Neuronal stem cell (in vitro differentiated cells): ENCODE results near the gene HELZ2.

Experiments used
- DNase-seq: peaks from one replicate; pipeline ENCODE4 v3.0.0-alpha.2; 2013; ENCODE audit warnings: low spot score
- H2AFZ ChIP-seq: one replicate; pipeline ENCODE4 v1.6.1; 2013; ENCODE audit warnings: mild to moderate bottlenecking, low read length, inconsistent platforms
- H2AK5ac ChIP-seq: 2 replicates; pipeline ENCODE4 v1.6.1; 2013; ENCODE audit warnings: low read depth, mild to moderate bottlenecking, inconsistent platforms, low read length, moderate library complexity, mixed read lengths
- H2BK120ac ChIP-seq: 2 replicates; pipeline ENCODE4 v1.6.1; 2013; ENCODE audit warnings: low read depth, mild to moderate bottlenecking, inconsistent platforms, low read length, moderate library complexity, mixed read lengths
- H2BK12ac ChIP-seq: one replicate; pipeline ENCODE4 v1.6.1; 2013; ENCODE audit warnings: low read length, inconsistent platforms
- H2BK15ac ChIP-seq: 2 replicates; pipeline ENCODE4 v1.6.1; 2013; ENCODE audit warnings: mild to moderate bottlenecking, low read length, inconsistent platforms, mixed read lengths
- H2BK5ac ChIP-seq: one replicate; pipeline ENCODE4 v1.6.1; 2013; ENCODE audit warnings: inconsistent platforms, mild to moderate bottlenecking, low read length, moderate library complexity
- H3K14ac ChIP-seq: one replicate; pipeline ENCODE4 v1.6.1; 2013; ENCODE audit warnings: low read length, inconsistent platforms
- H3K18ac ChIP-seq: 2 replicates; pipeline ENCODE4 v1.6.1; 2013; ENCODE audit warnings: low read length, inconsistent platforms
- H3K23ac ChIP-seq: 2 replicates; pipeline ENCODE4 v1.6.1; 2013; ENCODE audit warnings: low read depth, mild to moderate bottlenecking, mixed read lengths, low read length, inconsistent platforms; ENCODE audit not compliant: poor library complexity
- H3K27ac ChIP-seq: replicated peaks from 3 replicates; pipeline ENCODE4 v1.5.1; 2013; ENCODE audit warnings: low read length, inconsistent platforms
- H3K27me3 ChIP-seq, 3 experiments: 2 replicates each; pipeline ENCODE4 v1.6.1; 2013; ENCODE audit warnings: low read length in 3 of 3, mild to moderate bottlenecking in 2 of 3, inconsistent platforms in 1 of 3, low read depth in 1 of 3, mixed read lengths in 1 of 3, moderate library complexity in 1 of 3; ENCODE audit not compliant: control insufficient read depth in 3 of 3, insufficient read depth in 3 of 3
- H3K36me3 ChIP-seq, 2 donors: replicated peaks in 1 of 2; 2 replicates each; pipeline ENCODE4 v1.6.1; 2013; ENCODE audit warnings: low read length in 2 of 2; ENCODE audit not compliant: control insufficient read depth in 2 of 2, insufficient read depth in 2 of 2
- H3K4ac ChIP-seq: 2 replicates; pipeline ENCODE4 v1.6.1; 2013; ENCODE audit warnings: inconsistent platforms, mild to moderate bottlenecking, low read length, moderate library complexity
- H3K4me1 ChIP-seq, 2 donors: 1 replicate in 1 of 2; 2 replicates in 1 of 2; pipeline ENCODE4 v1.6.1; 2013; ENCODE audit warnings: low read length in 2 of 2, low read depth in 1 of 2; ENCODE audit not compliant: control insufficient read depth in 2 of 2, insufficient read depth in 1 of 2
- H3K4me2 ChIP-seq: one replicate; pipeline ENCODE4 v1.6.1; 2013; ENCODE audit warnings: mild to moderate bottlenecking, low read length, inconsistent platforms; ENCODE audit not compliant: insufficient read depth, poor library complexity, severe bottlenecking
- H3K4me3 ChIP-seq, 2 donors: 2 replicates each; pipeline ENCODE4 v1.5.1; 2013; ENCODE audit warnings: low read length in 2 of 2, mild to moderate bottlenecking in 2 of 2, inconsistent platforms in 1 of 2, moderate library complexity in 1 of 2
- H3K79me1 ChIP-seq: one replicate; pipeline ENCODE4 v1.6.1; 2013; ENCODE audit warnings: low read depth, mild to moderate bottlenecking, inconsistent platforms, low read length, moderate library complexity
- H3K9ac ChIP-seq: one replicate; pipeline ENCODE4 v1.6.1; 2013; ENCODE audit warnings: mild to moderate bottlenecking, low read depth, low read length, inconsistent platforms; ENCODE audit not compliant: poor library complexity
- H3K9me3 ChIP-seq, 2 donors: replicated peaks in 1 of 2; 2 replicates each; pipeline versions ENCODE3 to v1.6.1; 2013; ENCODE audit warnings: low read length in 2 of 2, mild to moderate bottlenecking in 2 of 2, inconsistent platforms in 1 of 2, low read depth in 1 of 2, mixed read lengths in 1 of 2, moderate library complexity in 1 of 2; ENCODE audit not compliant: control insufficient read depth in 2 of 2, insufficient read depth in 1 of 2
- H4K8ac ChIP-seq: one replicate; pipeline ENCODE4 v1.6.1; 2013; ENCODE audit warnings: low read depth, mild to moderate bottlenecking, inconsistent platforms, low read length, moderate library complexity
- H4K91ac ChIP-seq: one replicate; pipeline ENCODE4 v1.6.1; 2013; ENCODE audit warnings: low read length, low read depth, mild to moderate bottlenecking, inconsistent platforms; ENCODE audit not compliant: poor library complexity
- WGBS, 2 donors: extraction: QIAGEN DNeasy Blood & Tissue Kit; methylation state at CpG; one replicate each; pipeline ENCODE4 v1.1.7; 2013; ENCODE audit warnings: missing lambda C conversion rate in 2 of 2, mixed read lengths in 1 of 2; ENCODE audit not compliant: insufficient read length in 2 of 2, insufficient replicate concordance in 1 of 2; ENCODE audit errors: extremely low coverage in 2 of 2; 5-methylcytosine and 5-hydroxymethylcytosine counted together

The HELZ2 gene

DNA sequence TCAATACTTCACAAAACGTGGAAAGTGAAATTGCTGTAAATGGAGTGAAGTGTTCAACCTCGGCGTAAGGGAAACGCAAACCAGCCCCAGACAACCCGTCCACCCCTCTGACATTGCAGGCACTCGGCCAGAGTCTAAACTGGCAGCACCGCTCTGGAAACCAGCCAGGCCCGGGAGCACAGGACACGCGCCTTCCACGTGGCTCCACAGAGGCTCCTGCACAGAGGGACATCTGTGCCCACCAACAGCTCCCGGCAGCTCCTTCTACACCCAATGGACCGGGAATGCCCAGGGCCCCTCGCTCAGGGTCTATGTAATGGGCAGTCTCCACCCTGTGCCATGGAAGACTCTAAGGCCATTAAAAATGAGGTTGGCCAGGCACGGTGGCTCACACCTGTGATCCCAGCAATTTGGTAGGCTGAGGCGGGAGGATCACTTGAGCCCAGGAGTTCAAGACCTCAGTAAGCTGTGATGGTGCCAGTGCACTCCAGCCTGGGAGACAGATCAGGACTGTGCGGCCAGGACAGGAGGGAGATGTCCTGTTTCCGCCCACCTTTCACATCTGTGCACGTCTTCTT is 3.4 kb upstream of the HELZ2 start:
- Histone ChIP-seq H3K23ac (no peak overlapping the region), H3K79me1 (peaks cover under 1% of the 10 kb centered on the region), H4K8ac (no peak overlapping the region), H3K4me2 (no peak overlapping the region), H2AK5ac (no peak overlapping the region), H3K4ac (no peak overlapping the region), H2AFZ (no peak overlapping the region), H4K91ac (no peak overlapping the region), H3K18ac (no peak overlapping the region), H3K4me1 (peaks cover 3 to 18% of the 10 kb centered on the region in 2 donors), H3K9ac (no peak overlapping the region), H3K36me3 (no peaks in the 10 kb centered on the region), H3K27me3 (no peaks in the 10 kb centered on the region), H3K14ac (no peak overlapping the region), H2BK15ac (no peak overlapping the region), H2BK120ac (no peak overlapping the region), H3K4me3 (no peak overlapping the region), H3K27ac (no peak overlapping the region), H2BK5ac (no peak overlapping the region), H2BK12ac (no peak overlapping the region), H3K9me3 (no peaks in the 10 kb centered on the region)
- no CpG with 5 or more reads among the region's 19 CpGs for WGBS, 2 donors
- no peak for DNase-seq

DNA sequence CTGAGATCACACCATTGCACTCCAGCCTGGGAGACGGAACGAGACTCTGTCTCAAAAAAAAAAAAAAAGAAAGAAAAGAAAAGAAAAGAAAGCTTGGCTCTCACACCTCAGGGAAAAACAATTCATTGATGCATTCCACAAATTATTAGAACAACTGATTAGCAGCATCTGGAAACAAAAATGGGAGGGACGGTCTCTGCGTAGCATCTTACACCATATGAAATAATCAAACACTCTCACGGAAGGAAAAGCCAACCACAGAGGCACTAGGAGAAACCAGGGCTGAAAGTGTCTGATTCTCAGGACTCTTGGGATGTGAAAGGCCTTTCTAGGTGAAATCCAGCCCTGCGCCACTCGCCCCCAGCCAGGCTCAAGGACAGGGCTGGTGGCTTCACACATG is 2.3 kb upstream of the HELZ2 start:
- peaks cover 3 to 18% of the 10 kb centered on the region in 2 donors for H3K4me1 ChIP-seq
- H3K9me3 ChIP-seq = no peaks in the 10 kb centered on the region
- no peak overlapping the region for H3K23ac ChIP-seq
- H3K18ac ChIP-seq = no peak overlapping the region
- H2BK15ac ChIP-seq = no peak overlapping the region
- H3K79me1 ChIP-seq = peaks cover 3% of the 10 kb centered on the region
- H3K14ac ChIP-seq = no peak overlapping the region
- H3K27ac ChIP-seq = no peak overlapping the region
- H2BK12ac ChIP-seq = no peak overlapping the region
- no peak overlapping the region for H2BK5ac ChIP-seq
- H3K27me3 ChIP-seq = no peaks in the 10 kb centered on the region
- H3K4me2 ChIP-seq = no peak overlapping the region
- no peak overlapping the region for H4K91ac ChIP-seq
- no peak overlapping the region for H2AFZ ChIP-seq
- H2AK5ac ChIP-seq = no peak overlapping the region
- no peak overlapping the region for H3K9ac ChIP-seq
- H4K8ac ChIP-seq = no peak overlapping the region
- no peaks in the 10 kb centered on the region for H3K36me3 ChIP-seq
- no CpG with 5 or more reads among the region's 7 CpGs for WGBS, 2 donors
- DNase-seq = no peak
- H3K4ac ChIP-seq = no peak overlapping the region
- no peak overlapping the region for H2BK120ac ChIP-seq
- H3K4me3 ChIP-seq = no peak overlapping the region

DNA sequence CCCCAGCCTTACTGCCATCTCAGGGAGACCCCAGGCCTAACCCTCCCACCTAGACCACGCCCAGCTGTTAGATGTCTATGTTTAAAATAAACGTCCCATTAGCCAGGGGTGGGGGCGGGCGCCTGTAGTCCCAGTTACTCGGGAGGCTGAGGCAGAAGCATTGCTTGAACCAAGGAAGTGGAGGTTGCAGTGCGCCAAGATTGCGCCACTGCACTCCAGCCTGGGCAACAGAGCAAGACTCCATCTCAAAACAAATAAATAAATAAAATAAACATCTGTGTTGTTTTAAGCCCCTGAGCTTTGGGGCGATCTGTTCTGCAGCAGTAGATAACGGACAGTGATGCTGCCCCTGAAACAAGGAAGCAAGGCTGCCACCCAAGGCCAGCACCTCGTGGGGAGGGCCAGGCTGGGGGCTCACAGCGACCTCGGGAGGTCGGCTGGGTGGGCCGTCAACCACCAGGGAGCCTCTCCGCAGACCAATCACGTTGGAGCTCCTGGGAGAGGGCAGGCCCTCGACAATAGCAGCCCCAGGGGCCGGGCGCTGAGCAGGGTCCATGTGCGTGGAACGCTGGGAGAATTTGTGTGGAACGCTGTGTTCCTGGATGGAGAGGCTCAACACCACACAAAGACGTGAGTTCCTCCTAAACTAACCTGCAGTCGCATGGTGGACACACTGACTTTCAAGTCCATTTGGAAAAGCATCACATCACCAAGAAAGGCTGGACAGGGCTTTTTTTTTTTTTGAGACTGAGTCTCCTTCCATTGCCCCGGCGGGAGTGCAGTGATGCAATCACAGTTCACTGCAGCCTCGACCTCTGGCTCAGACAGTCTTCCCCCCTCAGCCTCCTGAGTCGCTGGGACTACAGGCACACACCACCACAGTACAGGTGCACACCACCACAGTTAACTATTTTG is 1.0 kb upstream of the HELZ2 start:
- Histone ChIP-seq H3K27me3 (no peaks in the 10 kb centered on the region), H3K36me3 (no peaks in the 10 kb centered on the region), H3K27ac (no peak overlapping the region), H2BK120ac (no peak overlapping the region), H2BK12ac (no peak overlapping the region), H3K4me3 (no peak overlapping the region), H4K8ac (no peak overlapping the region), H3K14ac (no peak overlapping the region), H2BK5ac (no peak overlapping the region), H3K79me1 (peaks cover 3% of the 10 kb centered on the region), H4K91ac (no peak overlapping the region), H3K4ac (no peak overlapping the region), H2BK15ac (peak overlapping the region; percentile 17), H3K23ac (no peak overlapping the region), H2AFZ (peak overlapping the region; percentile 88), H3K4me2 (no peak overlapping the region), H2AK5ac (peak overlapping the region; percentile 12), H3K9ac (no peak overlapping the region), H3K18ac (no peak overlapping the region), H3K4me1 (peaks cover 3 to 18% of the 10 kb centered on the region in 2 donors), H3K9me3 (no peaks in the 10 kb centered on the region)
- no CpG with 5 or more reads among the region's 28 CpGs for WGBS, 2 donors
- no peak for DNase-seq

DNA sequence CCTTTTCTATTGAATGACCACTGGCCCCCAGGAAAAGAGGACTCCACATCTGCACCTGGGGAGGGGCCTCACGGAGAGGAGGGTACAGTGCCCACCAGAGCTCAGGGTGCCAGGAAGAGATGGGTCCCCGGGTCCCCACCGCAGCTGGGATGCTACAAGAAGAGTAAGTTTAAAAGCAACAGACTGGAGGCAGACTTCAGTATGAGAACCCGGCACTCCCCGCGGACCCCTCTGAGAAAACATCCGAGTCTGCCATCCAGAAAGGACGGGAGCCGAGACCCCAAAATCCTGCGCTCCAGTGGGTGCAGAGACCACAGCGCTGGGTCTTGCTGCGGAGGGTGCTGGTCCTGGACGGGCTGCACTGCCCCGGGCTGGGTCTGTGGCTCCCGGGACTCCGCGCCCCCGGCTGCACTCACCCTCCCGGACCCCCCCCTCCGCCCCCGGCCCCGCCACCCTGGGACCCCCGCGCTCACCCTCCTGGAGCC is 350 bp downstream of the HELZ2 start:
- Histone ChIP-seq H3K36me3 (no peaks in the 10 kb centered on the region), H3K18ac (peak overlapping the region; percentile 90), H3K4me3 (peak overlapping the region; percentile 72 to 90), H4K91ac (no peak overlapping the region), H2AFZ (peak overlapping the region; percentile 88), H3K79me1 (peaks cover 3% of the 10 kb centered on the region), H2AK5ac (peak overlapping the region; percentile 90), H3K23ac (no peak overlapping the region), H3K9me3 (no peaks in the 10 kb centered on the region), H3K4ac (no peak overlapping the region), H3K27me3 (no peaks in the 10 kb centered on the region), H2BK12ac (no peak overlapping the region), H2BK120ac (no peak overlapping the region), H2BK5ac (no peak overlapping the region), H4K8ac (no peak overlapping the region), H2BK15ac (peak overlapping the region; percentile 55), H3K4me2 (peak overlapping the region; percentile 97), H3K14ac (peak overlapping the region; percentile 56), H3K9ac (peak overlapping the region; percentile 86), H3K4me1 (peaks cover 3 to 14% of the 10 kb centered on the region in 2 donors), H3K27ac (no peak overlapping the region)
- WGBS, 2 donors = no CpG with 5 or more reads among the region's 24 CpGs
- no peak for DNase-seq
